Right lobe of liver (tissue), 6 donors: ENCODE data around the gene PSMB1. TPM values are rescaled to one million over a fixed set of nuclear protein-coding genes. Genes with fewer than 3 reads are reported as not detected.

Experiments used
- ATAC-seq, 4 donors: fragments of 200-7000 bp; cut with Tn5 transposase; one replicate each; pipeline ENCODE4 v1.9.1; 2020; ENCODE audit warnings: mild to moderate bottlenecking in 4 of 4, moderate library complexity in 4 of 4
- DNase-seq, 3 donors: peaks; one replicate each; pipeline ENCODE4 v3.0.0-alpha.2; 2020
- H3K27ac ChIP-seq, 3 donors: fragments of 200-600 bp; one replicate each; pipeline ENCODE4 v1.8.0; 2022
- H3K27me3 ChIP-seq, 2 donors: fragments of 200-600 bp; one replicate each; pipeline ENCODE4 v1.8.0; 2022
- H3K36me3 ChIP-seq, 4 donors: fragments of 200-600 bp; sonication (generic) in 1 of 4; one replicate each; pipeline versions ENCODE4 v1.5.1 to v1.8.0; 2017 to 2022; ENCODE audit warnings: control low read depth in 1 of 4
- H3K4me1 ChIP-seq, 4 donors: fragments of 200-600 bp; sonication (generic) in 1 of 4; one replicate each; pipeline versions ENCODE4 v1.5.1 to v1.8.0; 2017 to 2022; ENCODE audit warnings: control low read depth in 1 of 4
- H3K4me3 ChIP-seq, 3 donors: fragments of 200-600 bp; one replicate each; pipeline ENCODE4 v1.8.0; 2022
- H3K9me3 ChIP-seq, 4 donors: fragments of 200-600 bp; sonication (generic) in 1 of 4; one replicate each; pipeline versions ENCODE4 v1.5.1 to v1.8.0; 2017 to 2022; ENCODE audit warnings: control low read depth in 1 of 4
- CTCF ChIP-seq, 4 donors: fragments of 200-600 bp in 3 of 4; fragments of 450-650 bp in 1 of 4; IDR thresholded peaks; one replicate each; pipeline versions ENCODE4 v1.5.1 to v1.8.0; 2016 to 2022; ENCODE audit warnings: antibody characterized with exemption in 4 of 4, mild to moderate bottlenecking in 2 of 4
- POLR2A ChIP-seq: fragments of 450-650 bp; IDR thresholded peaks from one replicate; pipeline ENCODE4 v1.6.1; 2017; ENCODE audit warnings: antibody characterized with exemption, mild to moderate bottlenecking
- WGBS: methylation state at CpG from one replicate; pipeline ENCODE4 v1.1.6; 2018; ENCODE audit warnings: low coverage, low lambda C conversion rate; ENCODE audit not compliant: insufficient coverage; ENCODE audit errors: missing lambda C conversion rate; 5-methylcytosine and 5-hydroxymethylcytosine counted together
- intact Hi-C, 2 donors: fragments of 100-400 bp; cut with DNase I; formaldehyde crosslinking; loops; one replicate each; pipeline versions ENCODE4 v1.11.2 to v1.14.1; 2022
- total RNA-seq, 6 experiments: library from RNA; depleted of rRNA in 2 of 6; stranded (reverse); fragments of >200 nt in 2 of 6; fragmentation: NEBNext Ultra II Directional in 3 of 6; extraction: Animal tissue kit (Norgen Biotek cat#: 25700) in 3 of 6; gene quantifications; one replicate each; pipeline versions ENCODE4 v1.1.0 to v1.2.4, GENCODE V29; 2016 to 2023
- donor health status: DM: no; HTN: yes; CAD: no.
- donor health status: DM: no; HTN: no; CAD: no.
- donor health status: DM: no; HTN: no; CAD: no.
- donor health status: DM: no; HTN: yes; CAD: no.
- donor health status: DM: no; HTN: yes; CAD: no.

PSMB1 gene
- total RNA-seq, 6 experiments from 2014 or later, result 90.3 to 164 (median 111) TPM

GRCh38 chr6:170525795-170526194 lies 27.3 kb downstream of the PSMB1 start:
- DNase-seq, result no peak
- no peak overlapping the region for H3K27ac ChIP-seq
- no peak overlapping the region for H3K4me3 ChIP-seq
- no peaks in the 10 kb centered on the region for H3K27me3 ChIP-seq
- H3K36me3 ChIP-seq, result no peaks in the 10 kb centered on the region
- H3K9me3 ChIP-seq, result no peaks in the 10 kb centered on the region
- ATAC-seq, result no peak
- no peaks in the 10 kb centered on the region for H3K4me1 ChIP-seq
- WGBS, result 69% methylated on average over 7 of the region's 7 CpGs
- intact Hi-C loops, result loop anchor here in 1 of 2 donors (10.0 kb wide), 1 partner anchor 731 kb away; no protein-coding TSS in a partner anchor
- TF ChIP-seq CTCF (IDR thresholded peaks at IDR 0.05), result no peak
- no peak for TF ChIP-seq POLR2A

- H3K27me3 ChIP-seq, result no peaks in the 10 kb centered on the region
- no peak overlapping the region for H3K4me3 ChIP-seq
- ATAC-seq, result no peak
- H3K4me1 ChIP-seq, result no peaks in the 10 kb centered on the region
- intact Hi-C loops, result loop anchor here in 1 of 2 donors (10.0 kb wide), 1 partner anchor 729 kb away; no protein-coding TSS in a partner anchor
- no peaks in the 10 kb centered on the region for H3K9me3 ChIP-seq
- no peak for DNase-seq
- no peak overlapping the region for H3K27ac ChIP-seq
- TF ChIP-seq POLR2A (no peak), CTCF (IDR thresholded peaks at IDR 0.05) (no peak)
- 75% methylated on average over 4 of the region's 5 CpGs for WGBS
- H3K36me3 ChIP-seq, result no peaks in the 10 kb centered on the region
Observed at GRCh38 chr6:170524172-170524502, 29.0 kb downstream of the PSMB1 start.

GRCh38 chr6:170523256-170524171 lies 29.6 kb downstream of the PSMB1 start:
- Histone ChIP-seq H3K27me3 (no peaks in the 10 kb centered on the region), H3K4me3 (no peak overlapping the region), H3K27ac (no peak overlapping the region), H3K9me3 (no peaks in the 10 kb centered on the region), H3K36me3 (no peaks in the 10 kb centered on the region), H3K4me1 (no peaks in the 10 kb centered on the region)
- DNase-seq (no peak), ATAC-seq (peak; percentile 36 to 77 (median 50))
- intact Hi-C loops, result loop anchor here in 1 of 2 donors (10.0 kb wide), 1 partner anchor 729 kb away; no protein-coding TSS in a partner anchor
- 35% methylated on average over 7 of the region's 9 CpGs for WGBS
- no peak for TF ChIP-seq CTCF (IDR thresholded peaks at IDR 0.05)

GRCh38 chr6:170522565-170523183 lies 30.4 kb downstream of the PSMB1 start:
- DNase-seq (no peak), ATAC-seq (peak; percentile 30 to 57 (median 40))
- intact Hi-C loops, result loop anchor here in 1 of 2 donors (10.0 kb wide), 1 partner anchor 728 kb away; no protein-coding TSS in a partner anchor
- TF ChIP-seq POLR2A, result no peak
- TF ChIP-seq CTCF (IDR thresholded peaks at IDR 0.05), result no peak
- H3K27ac ChIP-seq, result no peak overlapping the region
- no peaks in the 10 kb centered on the region for H3K27me3 ChIP-seq
- H3K4me1 ChIP-seq, result no peaks in the 10 kb centered on the region
- H3K9me3 ChIP-seq, result no peaks in the 10 kb centered on the region
- WGBS, result 84% methylated on average over 7 of the region's 10 CpGs
- H3K4me3 ChIP-seq, result no peak overlapping the region
- no peaks in the 10 kb centered on the region for H3K36me3 ChIP-seq
